Ishikawa (cell line): ENCODE measurements around the gene ST6GALNAC6.

ENCODE experiments used
- CEBPB ChIP-seq: IDR thresholded peaks from 2 replicates; pipeline ENCODE4 v1.6.1; 2012
- EGR1 ChIP-seq: IDR thresholded peaks from 2 replicates; pipeline ENCODE4 v1.6.1; 2012
- EP300 ChIP-seq: IDR thresholded peaks from 2 replicates; pipeline ENCODE4 v1.6.1; 2012; ENCODE audit warnings: borderline replicate concordance
- NFIC ChIP-seq: IDR thresholded peaks from 2 replicates; pipeline ENCODE4 v1.6.1; 2012
- RAD21 ChIP-seq: IDR thresholded peaks from 2 replicates; pipeline ENCODE4 v1.6.1; 2012; ENCODE audit warnings: low read depth
- TAF1 ChIP-seq: IDR thresholded peaks from 2 replicates; pipeline ENCODE4 v1.6.1; 2012; ENCODE audit warnings: low read depth, mild to moderate bottlenecking
- YY1 ChIP-seq: IDR thresholded peaks from 2 replicates; pipeline ENCODE4 v1.6.1; 2012; ENCODE audit warnings: low read depth
- TF ChIP-seq, protein P1 (sequence below): IDR thresholded peaks from 2 replicates; pipeline ENCODE4 v1.6.1; 2012
- TF ChIP-seq, protein P2 (sequence below): IDR thresholded peaks from 2 replicates; pipeline ENCODE4 v1.6.1; 2012; ENCODE audit warnings: low read depth, mild to moderate bottlenecking
- TF ChIP-seq, protein P3 (sequence below): IDR thresholded peaks from 2 replicates; pipeline ENCODE4 v1.6.1; 2012

DNA sequence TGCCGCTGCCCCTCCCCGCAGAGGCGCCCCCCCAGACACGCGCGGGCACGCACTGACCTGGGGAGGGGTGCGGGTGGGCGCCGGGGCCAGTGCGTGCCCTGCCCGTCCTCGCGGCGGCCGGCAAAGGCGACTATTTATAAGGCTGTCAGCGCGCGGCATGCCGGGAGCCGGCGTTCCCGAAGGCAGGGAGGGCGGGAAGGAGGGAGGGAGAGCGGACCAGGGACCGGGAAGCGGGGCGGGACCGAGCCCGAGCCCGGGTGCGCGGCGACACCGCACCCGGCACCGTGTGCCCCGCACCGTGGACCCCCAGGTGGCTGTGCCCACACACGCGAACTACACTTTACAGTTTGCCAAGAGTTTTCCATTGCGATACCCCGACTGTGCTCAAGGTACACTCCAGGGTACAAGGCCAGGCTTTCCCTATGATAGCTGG is 21.8 kb downstream of the ST6GALNAC6 start, which contains the start of gene AK1:
- TF ChIP-seq NFIC (no peak), YY1 (no peak), EGR1 (no peak), TAF1 (peak; percentile 41; the same call in 1 of the 2 replicates), EP300 (no peak), RAD21 (no peak), CEBPB (no peak)
- TF ChIP-seq, protein P1, sequence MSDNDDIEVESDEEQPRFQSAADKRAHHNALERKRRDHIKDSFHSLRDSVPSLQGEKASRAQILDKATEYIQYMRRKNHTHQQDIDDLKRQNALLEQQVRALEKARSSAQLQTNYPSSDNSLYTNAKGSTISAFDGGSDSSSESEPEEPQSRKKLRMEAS = peak; percentile 79
- TF ChIP-seq, protein P2, sequence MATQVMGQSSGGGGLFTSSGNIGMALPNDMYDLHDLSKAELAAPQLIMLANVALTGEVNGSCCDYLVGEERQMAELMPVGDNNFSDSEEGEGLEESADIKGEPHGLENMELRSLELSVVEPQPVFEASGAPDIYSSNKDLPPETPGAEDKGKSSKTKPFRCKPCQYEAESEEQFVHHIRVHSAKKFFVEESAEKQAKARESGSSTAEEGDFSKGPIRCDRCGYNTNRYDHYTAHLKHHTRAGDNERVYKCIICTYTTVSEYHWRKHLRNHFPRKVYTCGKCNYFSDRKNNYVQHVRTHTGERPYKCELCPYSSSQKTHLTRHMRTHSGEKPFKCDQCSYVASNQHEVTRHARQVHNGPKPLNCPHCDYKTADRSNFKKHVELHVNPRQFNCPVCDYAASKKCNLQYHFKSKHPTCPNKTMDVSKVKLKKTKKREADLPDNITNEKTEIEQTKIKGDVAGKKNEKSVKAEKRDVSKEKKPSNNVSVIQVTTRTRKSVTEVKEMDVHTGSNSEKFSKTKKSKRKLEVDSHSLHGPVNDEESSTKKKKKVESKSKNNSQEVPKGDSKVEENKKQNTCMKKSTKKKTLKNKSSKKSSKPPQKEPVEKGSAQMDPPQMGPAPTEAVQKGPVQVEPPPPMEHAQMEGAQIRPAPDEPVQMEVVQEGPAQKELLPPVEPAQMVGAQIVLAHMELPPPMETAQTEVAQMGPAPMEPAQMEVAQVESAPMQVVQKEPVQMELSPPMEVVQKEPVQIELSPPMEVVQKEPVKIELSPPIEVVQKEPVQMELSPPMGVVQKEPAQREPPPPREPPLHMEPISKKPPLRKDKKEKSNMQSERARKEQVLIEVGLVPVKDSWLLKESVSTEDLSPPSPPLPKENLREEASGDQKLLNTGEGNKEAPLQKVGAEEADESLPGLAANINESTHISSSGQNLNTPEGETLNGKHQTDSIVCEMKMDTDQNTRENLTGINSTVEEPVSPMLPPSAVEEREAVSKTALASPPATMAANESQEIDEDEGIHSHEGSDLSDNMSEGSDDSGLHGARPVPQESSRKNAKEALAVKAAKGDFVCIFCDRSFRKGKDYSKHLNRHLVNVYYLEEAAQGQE = no peak
- TF ChIP-seq, protein P3, sequence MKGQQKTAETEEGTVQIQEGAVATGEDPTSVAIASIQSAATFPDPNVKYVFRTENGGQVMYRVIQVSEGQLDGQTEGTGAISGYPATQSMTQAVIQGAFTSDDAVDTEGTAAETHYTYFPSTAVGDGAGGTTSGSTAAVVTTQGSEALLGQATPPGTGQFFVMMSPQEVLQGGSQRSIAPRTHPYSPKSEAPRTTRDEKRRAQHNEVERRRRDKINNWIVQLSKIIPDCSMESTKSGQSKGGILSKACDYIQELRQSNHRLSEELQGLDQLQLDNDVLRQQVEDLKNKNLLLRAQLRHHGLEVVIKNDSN = no peak
